CD14-positive monocyte (primary cell): ENCODE results near the gene HDGFL3. TPM values are rescaled to one million over a fixed set of nuclear protein-coding genes. Genes with fewer than 3 reads are reported as not detected.

Source experiments
- DNase-seq, 3 donors: peaks; one replicate each; pipeline ENCODE4 v3.0.0-alpha.2; 2011 to 2022
- H2AFZ ChIP-seq: 2 replicates; pipeline ENCODE4 v1.6.0; 2012; ENCODE audit warnings: mild to moderate bottlenecking, low read depth, low read length, inconsistent platforms; ENCODE audit not compliant: insufficient read depth, poor library complexity, severe bottlenecking
- H3K27ac ChIP-seq, 2 donors: 1 replicate in 1 of 2; 2 replicates in 1 of 2; pipeline ENCODE4 v1.5.1; 2012 to 2013; ENCODE audit warnings: low read length in 2 of 2, control low read depth in 1 of 2, inconsistent platforms in 1 of 2, low read depth in 1 of 2, mild to moderate bottlenecking in 1 of 2
- H3K27me3 ChIP-seq, 2 donors: one replicate each; pipeline versions ENCODE4 v1.6.0 to v1.6.1; 2011 to 2013; ENCODE audit warnings: low read length in 2 of 2; ENCODE audit not compliant: control insufficient read depth in 2 of 2, insufficient read depth in 2 of 2
- H3K36me3 ChIP-seq, 2 donors: replicated peaks in 1 of 2; 1 replicate in 1 of 2; 2 replicates in 1 of 2; pipeline versions ENCODE4 v1.5.1 to v1.6.1; 2012 to 2013; ENCODE audit warnings: low read length in 2 of 2, control low read depth in 1 of 2, inconsistent platforms in 1 of 2, mild to moderate bottlenecking in 1 of 2; ENCODE audit not compliant: insufficient read depth in 2 of 2, control insufficient read depth in 1 of 2
- H3K4me1 ChIP-seq, 2 donors: 1 replicate in 1 of 2; 2 replicates in 1 of 2; pipeline versions ENCODE4 v1.5.1 to v1.6.1; 2012 to 2013; ENCODE audit warnings: low read length in 2 of 2, control low read depth in 1 of 2, inconsistent platforms in 1 of 2, mild to moderate bottlenecking in 1 of 2, moderate library complexity in 1 of 2; ENCODE audit not compliant: insufficient read depth in 2 of 2, control insufficient read depth in 1 of 2
- H3K4me2 ChIP-seq: replicated peaks from 2 replicates; pipeline ENCODE3; 2012; ENCODE audit warnings: low read length, moderate library complexity, mild to moderate bottlenecking; ENCODE audit not compliant: poor library complexity, severe bottlenecking; ENCODE audit errors: extremely low read depth
- H3K4me3 ChIP-seq, 3 experiments: fragments of 200-600 bp in 1 of 3; sonication (generic) in 1 of 3; replicated peaks in 1 of 3; 1 replicate in 2 of 3; 2 replicates in 1 of 3; pipeline ENCODE4 v1.5.1; 2011 to 2013; ENCODE audit warnings: low read length in 3 of 3, mild to moderate bottlenecking in 3 of 3, control low read depth in 2 of 3, low read depth in 2 of 3, inconsistent platforms in 1 of 3, moderate library complexity in 1 of 3
- H3K79me2 ChIP-seq: 2 replicates; pipeline ENCODE4 v1.6.0; 2012; ENCODE audit warnings: mild to moderate bottlenecking, control low read depth, inconsistent platforms, low read length, moderate library complexity; ENCODE audit not compliant: insufficient read depth
- H3K9ac ChIP-seq: 2 replicates; pipeline ENCODE4 v1.6.0; 2017; ENCODE audit warnings: low read length, mild to moderate bottlenecking; ENCODE audit not compliant: insufficient read depth, poor library complexity, severe bottlenecking
- H3K9me3 ChIP-seq, 2 donors: replicated peaks in 1 of 2; 1 replicate in 1 of 2; 2 replicates in 1 of 2; pipeline versions ENCODE4 v1.5.1 to v1.6.1; 2012 to 2013; ENCODE audit warnings: low read length in 2 of 2, control low read depth in 1 of 2; ENCODE audit not compliant: control insufficient read depth in 1 of 2, insufficient read depth in 1 of 2
- H4K20me1 ChIP-seq: 2 replicates; pipeline ENCODE4 v1.6.0; 2012; ENCODE audit warnings: mild to moderate bottlenecking, low read length, control low read depth, moderate library complexity; ENCODE audit not compliant: insufficient read depth
- H3K27ac Mint-ChIP-seq, 7 donors: one replicate each; pipeline ENCODE4 v1.8.0; 2020; ENCODE audit warnings: mild to moderate bottlenecking in 7 of 7, mixed read lengths in 7 of 7, moderate library complexity in 6 of 7, inconsistent platforms in 2 of 7
- H3K27me3 Mint-ChIP-seq, 3 donors: one replicate each; pipeline ENCODE4 v1.8.0; 2021 to 2022; ENCODE audit warnings: low read depth in 3 of 3, mild to moderate bottlenecking in 3 of 3, mixed read lengths in 3 of 3, moderate library complexity in 3 of 3, inconsistent platforms in 1 of 3
- H3K36me3 Mint-ChIP-seq, 2 donors: one replicate each; pipeline ENCODE4 v1.8.0; 2020; ENCODE audit warnings: mixed read lengths in 2 of 2, inconsistent platforms in 1 of 2, mild to moderate bottlenecking in 1 of 2
- H3K4me1 Mint-ChIP-seq: one replicate; pipeline ENCODE4 v1.8.0; 2020; ENCODE audit warnings: mild to moderate bottlenecking, mixed read lengths
- H3K4me3 Mint-ChIP-seq, 2 donors: one replicate each; pipeline ENCODE4 v1.8.0; 2020; ENCODE audit warnings: mild to moderate bottlenecking in 2 of 2, mixed read lengths in 2 of 2, moderate library complexity in 1 of 2
- H3K9me3 Mint-ChIP-seq, 7 donors: one replicate each; pipeline ENCODE4 v1.8.0; 2020 to 2022; ENCODE audit warnings: mixed read lengths in 7 of 7, mild to moderate bottlenecking in 6 of 7, moderate library complexity in 6 of 7, inconsistent platforms in 2 of 7
- WGBS: methylation state at CpG from one replicate; pipeline ENCODE4 v1.1.5; 2013; ENCODE audit warnings: missing lambda C conversion rate; ENCODE audit not compliant: insufficient coverage; 5-methylcytosine and 5-hydroxymethylcytosine counted together
- intact Hi-C, 2 donors: fragments of 100-400 bp; cut with micrococcal nuclease; formaldehyde crosslinking; loops; one replicate each; pipeline versions ENCODE4 v1.15.0 to v1.15.1; 2023
- polyA plus RNA-seq, 3 donors: library from polyadenylated mRNA; depleted of rRNA in 1 of 3; unstranded in 2 of 3; stranded (reverse) in 1 of 3; fragments of 300-500 nt in 2 of 3; fragments of >200 nt in 1 of 3; fragmentation: Illumina TruSeq in 2 of 3; gene quantifications; 1 replicate in 2 of 3; 2 replicates in 1 of 3; pipeline ENCODE4 v1.2.3, GENCODE V29; 2012 to 2021
- TF ChIP-seq, protein P1 (sequence below): fragments of 200-600 bp; IDR thresholded peaks from one replicate; pipeline ENCODE4 v1.8.0; 2022; ENCODE audit warnings: antibody characterized with exemption, mild to moderate bottlenecking

Gene HDGFL3
- polyA plus RNA-seq, 3 donors: 0.35 to 1.1 (median 0.69) TPM

DNA sequence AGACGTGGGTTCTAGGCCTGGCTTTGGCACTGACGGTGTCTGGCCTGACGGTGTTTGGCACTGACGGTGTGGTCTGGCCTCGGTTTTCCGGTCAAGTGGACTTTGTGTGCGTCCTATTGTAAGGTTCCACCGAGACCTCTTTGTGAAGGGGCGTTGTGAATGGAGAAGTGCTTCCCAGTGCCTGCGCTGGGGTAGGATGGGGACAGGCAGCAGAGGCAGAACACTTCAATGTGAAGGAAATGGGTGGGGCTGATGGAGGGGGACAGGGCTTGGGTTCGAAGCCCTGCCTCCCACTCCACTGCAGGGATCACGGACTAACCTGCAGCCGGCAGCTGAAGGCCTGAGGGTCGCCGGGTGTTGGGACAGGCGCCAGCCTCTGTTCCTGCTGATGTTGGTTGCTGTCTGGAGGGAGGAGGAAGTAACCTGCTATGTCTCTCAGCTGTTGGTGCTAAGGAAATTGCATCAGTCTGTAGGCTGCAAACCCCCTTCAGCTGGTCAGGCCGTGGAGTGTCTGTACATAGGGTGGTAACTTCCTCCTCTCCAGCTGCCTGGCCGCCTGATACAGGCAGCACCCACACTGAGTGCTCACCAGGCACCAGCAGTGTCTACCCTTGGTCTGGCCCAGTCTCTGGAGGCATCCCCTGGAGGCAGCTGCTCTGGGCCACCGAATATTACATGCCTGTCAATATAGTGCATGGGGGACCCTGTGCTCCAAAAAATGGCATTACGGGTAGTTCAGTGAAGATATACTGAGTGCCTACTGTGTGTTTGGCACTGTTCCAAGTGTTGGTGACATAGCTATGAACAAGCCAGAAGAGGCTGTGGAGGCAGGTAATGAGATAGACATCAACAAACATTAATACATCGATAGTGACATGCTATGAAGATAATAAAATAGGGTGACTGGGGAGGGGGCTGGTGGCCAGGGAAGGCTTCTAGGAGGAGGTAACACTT, 99.1 kb downstream of the HDGFL3 start:
- Histone ChIP-seq H3K9ac (peak overlapping the region; percentile 79), H3K36me3 (peaks cover 11 to 18% of the 10 kb centered on the region in 2 donors), H2AFZ (peak overlapping the region; percentile 93), H3K4me3 (peak overlapping the region; percentile 62 to 95 (median 66)), H3K4me2 (peak overlapping the region; percentile 88), H4K20me1 (peaks cover 48% of the 10 kb centered on the region), H3K79me2 (peaks cover 38% of the 10 kb centered on the region), H3K27ac (peak overlapping the region; percentile 66 to 96), H3K4me1 (peaks cover 27 to 36% of the 10 kb centered on the region in 2 donors), H3K9me3 (no peaks in the 10 kb centered on the region), H3K27me3 (peaks cover 0 to 4% of the 10 kb centered on the region in 2 donors)
- peaks cover 16 to 37% of the 10 kb centered on the region in 2 donors for H3K36me3 Mint-ChIP-seq
- TF ChIP-seq, protein P1, sequence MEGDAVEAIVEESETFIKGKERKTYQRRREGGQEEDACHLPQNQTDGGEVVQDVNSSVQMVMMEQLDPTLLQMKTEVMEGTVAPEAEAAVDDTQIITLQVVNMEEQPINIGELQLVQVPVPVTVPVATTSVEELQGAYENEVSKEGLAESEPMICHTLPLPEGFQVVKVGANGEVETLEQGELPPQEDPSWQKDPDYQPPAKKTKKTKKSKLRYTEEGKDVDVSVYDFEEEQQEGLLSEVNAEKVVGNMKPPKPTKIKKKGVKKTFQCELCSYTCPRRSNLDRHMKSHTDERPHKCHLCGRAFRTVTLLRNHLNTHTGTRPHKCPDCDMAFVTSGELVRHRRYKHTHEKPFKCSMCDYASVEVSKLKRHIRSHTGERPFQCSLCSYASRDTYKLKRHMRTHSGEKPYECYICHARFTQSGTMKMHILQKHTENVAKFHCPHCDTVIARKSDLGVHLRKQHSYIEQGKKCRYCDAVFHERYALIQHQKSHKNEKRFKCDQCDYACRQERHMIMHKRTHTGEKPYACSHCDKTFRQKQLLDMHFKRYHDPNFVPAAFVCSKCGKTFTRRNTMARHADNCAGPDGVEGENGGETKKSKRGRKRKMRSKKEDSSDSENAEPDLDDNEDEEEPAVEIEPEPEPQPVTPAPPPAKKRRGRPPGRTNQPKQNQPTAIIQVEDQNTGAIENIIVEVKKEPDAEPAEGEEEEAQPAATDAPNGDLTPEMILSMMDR: no peak
- peak overlapping the region; percentile 95 to 99 for H3K4me3 Mint-ChIP-seq
- peak; percentile 91 to 96 (median 95) for DNase-seq
- H3K4me1 Mint-ChIP-seq: peaks cover 41% of the 10 kb centered on the region
- peak overlapping the region; percentile 95 to 97 (median 96) for H3K27ac Mint-ChIP-seq
- under 1% methylated on average over 16 of the region's 21 CpGs for WGBS
- peaks cover 6 to 25% (median 8%) of the 10 kb centered on the region in 3 donors for H3K27me3 Mint-ChIP-seq
- peaks cover 0 to 10% (median 3%) of the 10 kb centered on the region in 7 donors for H3K9me3 Mint-ChIP-seq
- intact Hi-C loops: loop anchor here in 1 of 2 donors (5.0 kb wide), 1 partner anchor 41 kb away; the partner anchor contains the start of gene BTBD1

DNA sequence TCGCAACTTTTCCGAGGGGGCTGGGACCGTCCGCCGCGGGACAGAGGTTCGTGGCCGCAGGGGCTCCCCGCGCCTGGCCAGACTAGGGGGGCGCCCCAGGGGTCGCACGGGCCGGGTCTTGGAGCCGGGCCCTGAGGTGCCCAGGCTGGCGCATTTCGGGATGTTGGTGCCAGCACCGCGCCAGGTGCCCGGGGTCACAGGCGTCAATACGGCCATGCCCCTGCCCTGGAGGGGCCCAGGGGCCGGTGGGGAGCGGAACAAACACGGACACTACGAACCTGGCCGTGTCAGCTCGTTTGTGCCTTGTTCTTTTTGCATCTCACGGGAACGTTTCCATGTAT, 99.8 kb downstream of the HDGFL3 start:
- Histone ChIP-seq H2AFZ (peak overlapping the region; percentile 93), H3K9me3 (no peaks in the 10 kb centered on the region), H3K4me2 (peak overlapping the region; percentile 88), H3K4me1 (peaks cover 27 to 36% of the 10 kb centered on the region in 2 donors), H3K4me3 (peak overlapping the region; percentile 62 to 95 (median 66)), H3K27me3 (peaks cover 0 to 4% of the 10 kb centered on the region in 2 donors), H4K20me1 (peaks cover 41% of the 10 kb centered on the region), H3K36me3 (peaks cover 3 to 11% of the 10 kb centered on the region in 2 donors), H3K79me2 (peaks cover 38% of the 10 kb centered on the region), H3K27ac (peak overlapping the region; percentile 66 to 96), H3K9ac (peak overlapping the region; percentile 79)
- Mint-ChIP-seq H3K36me3 (peaks cover 16 to 29% of the 10 kb centered on the region in 2 donors), H3K9me3 (peaks cover 0 to 10% (median 3%) of the 10 kb centered on the region in 7 donors), H3K27ac (peak overlapping the region; percentile 95 to 97 (median 96)), H3K4me1 (peaks cover 41% of the 10 kb centered on the region), H3K27me3 (peaks cover 6 to 25% (median 8%) of the 10 kb centered on the region in 3 donors), H3K4me3 (peak overlapping the region; percentile 95 to 99)
- WGBS: under 1% methylated on average over 23 of the region's 30 CpGs
- TF ChIP-seq, protein P1: no peak
- DNase-seq: no peak
- intact Hi-C loops: loop anchor here in 1 of 2 donors (5.0 kb wide), 1 partner anchor 41 kb away; the partner anchor contains the start of gene BTBD1
